KMS-11 (cell line): Measurements from ENCODE around the gene ALDH2.

ENCODE experiments used
- H2AFZ ChIP-seq: fragments of 200-600 bp; sonication (generic); 2 replicates; pipeline ENCODE4 v1.6.1; 2016; ENCODE audit warnings: antibody characterized with exemption, mixed run types, low read depth
- H3K27ac ChIP-seq: fragments of 200-600 bp; sonication (generic); 2 replicates; pipeline ENCODE4 v1.6.1; 2016; ENCODE audit warnings: mild to moderate bottlenecking, mixed run types
- H3K27me3 ChIP-seq: fragments of 200-600 bp; sonication (generic); 2 replicates; pipeline ENCODE4 v1.6.1; 2017; ENCODE audit warnings: mild to moderate bottlenecking, low read depth, mixed run types, moderate library complexity; ENCODE audit not compliant: insufficient read depth
- H3K36me3 ChIP-seq: fragments of 200-600 bp; sonication (generic); 2 replicates; pipeline ENCODE4 v1.6.1; 2017; ENCODE audit warnings: mild to moderate bottlenecking, mixed run types; ENCODE audit not compliant: insufficient read depth
- H3K4me1 ChIP-seq: fragments of 200-600 bp; sonication (generic); 2 replicates; pipeline ENCODE4 v1.6.1; 2016; ENCODE audit warnings: mild to moderate bottlenecking, low read depth, mixed run types; ENCODE audit not compliant: poor library complexity, severe bottlenecking
- H3K4me2 ChIP-seq: fragments of 200-600 bp; sonication (generic); 2 replicates; pipeline ENCODE4 v1.7.0; 2016; ENCODE audit warnings: mild to moderate bottlenecking, mixed run types
- H3K4me3 ChIP-seq: fragments of 200-600 bp; sonication (generic); IDR thresholded peaks from 2 replicates; pipeline ENCODE4 v1.6.1; 2017; ENCODE audit warnings: low read depth, low read length, mixed read lengths; ENCODE audit not compliant: insufficient read depth
- H3K79me2 ChIP-seq: fragments of 200-600 bp; sonication (generic); 2 replicates; pipeline ENCODE4 v1.6.1; 2016; ENCODE audit warnings: low read depth, mixed run types; ENCODE audit not compliant: insufficient read depth
- H3K9ac ChIP-seq: fragments of 200-600 bp; sonication (generic); 2 replicates; pipeline ENCODE4 v1.6.1; 2016; ENCODE audit warnings: mild to moderate bottlenecking, mixed run types
- H4K20me1 ChIP-seq: fragments of 200-600 bp; sonication (generic); 2 replicates; pipeline ENCODE4 v1.6.1; 2016; ENCODE audit warnings: mild to moderate bottlenecking, mixed run types; ENCODE audit not compliant: insufficient read depth
- CTCF ChIP-seq: fragments of 200-600 bp; sonication (generic); conservative IDR thresholded peaks from 2 replicates; pipeline ENCODE4 v1.6.1; 2017; ENCODE audit warnings: low read depth, mild to moderate bottlenecking, antibody characterized with exemption, low read length, moderate library complexity, mixed read lengths

ALDH2 gene

GRCh38 chr12:111840807-111841206 lies 74.1 kb downstream of the ALDH2 start:
- no peak overlapping the region; the same call in 1 of the 2 replicates for H3K27ac ChIP-seq
- no peak for TF ChIP-seq CTCF
- peak overlapping the region; percentile 95 for H3K9ac ChIP-seq

DNA sequence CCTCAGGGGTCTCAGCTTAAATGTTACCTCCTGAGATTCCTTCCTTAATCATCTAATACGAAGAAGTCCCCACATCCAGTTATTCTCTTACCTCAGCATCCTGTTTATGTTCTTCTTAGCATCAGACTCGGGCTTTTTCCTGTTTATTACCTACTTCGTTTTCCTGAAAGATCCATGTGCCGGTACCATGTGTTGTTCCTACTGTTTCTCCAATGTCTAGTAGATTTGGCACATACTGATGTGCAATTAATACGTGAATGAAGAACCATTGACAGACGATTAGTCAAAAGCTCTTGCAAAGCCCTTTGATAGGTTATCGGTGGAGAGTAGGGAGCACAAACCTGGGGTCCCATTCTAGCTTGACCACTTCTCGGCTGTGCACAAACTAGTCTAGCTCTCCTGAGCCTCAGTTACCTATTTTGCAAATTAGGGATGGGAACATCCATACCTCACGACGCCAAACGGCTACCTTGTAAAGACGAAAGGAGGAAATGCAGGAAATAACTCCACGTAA lies 74.6 kb downstream of the ALDH2 start:
- H3K4me3 ChIP-seq: no peak overlapping the region
- no peaks in the 10 kb centered on the region for H3K27me3 ChIP-seq
- no peaks in the 10 kb centered on the region for H4K20me1 ChIP-seq
- no peaks in the 10 kb centered on the region for H3K36me3 ChIP-seq
- peak overlapping the region; percentile 98 for H3K4me2 ChIP-seq
- TF ChIP-seq CTCF: no peak
- H3K9ac ChIP-seq: peak overlapping the region; percentile 95
- peaks cover 21% of the 10 kb centered on the region for H3K4me1 ChIP-seq
- H3K79me2 ChIP-seq: peaks cover 47% of the 10 kb centered on the region
- peak overlapping the region; percentile 66 for H2AFZ ChIP-seq
- peak overlapping the region; percentile 81 for H3K27ac ChIP-seq

More at GRCh38 chr12:111840807-111841206, 74.1 kb downstream of the ALDH2 start:
- Histone ChIP-seq H2AFZ (no peak overlapping the region), H3K79me2 (peaks cover 47% of the 10 kb centered on the region), H3K4me3 (no peak overlapping the region), H4K20me1 (no peaks in the 10 kb centered on the region), H3K36me3 (no peaks in the 10 kb centered on the region), H3K4me1 (peaks cover 21% of the 10 kb centered on the region), H3K4me2 (peak overlapping the region; percentile 98), H3K27me3 (no peaks in the 10 kb centered on the region)

- peak within 1 kb of the TSS; percentile 98 for H3K4me2 ChIP-seq
- H3K27ac ChIP-seq: peak within 1 kb of the TSS; percentile 81
- H3K27me3 ChIP-seq: no peaks in the 10 kb centered on the region
- H2AFZ ChIP-seq: peak within 1 kb of the TSS; percentile 66
- TF ChIP-seq CTCF: no peak
- peaks cover 51% of the 10 kb centered on the region for H3K79me2 ChIP-seq
- H4K20me1 ChIP-seq: no peaks in the 10 kb centered on the region
- no peaks in the 10 kb centered on the region for H3K36me3 ChIP-seq
- H3K4me1 ChIP-seq: peaks cover 21% of the 10 kb centered on the region
- no peak within 1 kb of the TSS for H3K4me3 ChIP-seq
- peak within 1 kb of the TSS; percentile 95 for H3K9ac ChIP-seq
These were observed 75.2 kb downstream of the ALDH2 start, which contains the start of gene MAPKAPK5 for GRCh38 chr12:111841750-111842555. MAPKAPK5 (plus strand) TSS chr12:111842228; CDS start chr12:111842734, 506 bp downstream.

DNA sequence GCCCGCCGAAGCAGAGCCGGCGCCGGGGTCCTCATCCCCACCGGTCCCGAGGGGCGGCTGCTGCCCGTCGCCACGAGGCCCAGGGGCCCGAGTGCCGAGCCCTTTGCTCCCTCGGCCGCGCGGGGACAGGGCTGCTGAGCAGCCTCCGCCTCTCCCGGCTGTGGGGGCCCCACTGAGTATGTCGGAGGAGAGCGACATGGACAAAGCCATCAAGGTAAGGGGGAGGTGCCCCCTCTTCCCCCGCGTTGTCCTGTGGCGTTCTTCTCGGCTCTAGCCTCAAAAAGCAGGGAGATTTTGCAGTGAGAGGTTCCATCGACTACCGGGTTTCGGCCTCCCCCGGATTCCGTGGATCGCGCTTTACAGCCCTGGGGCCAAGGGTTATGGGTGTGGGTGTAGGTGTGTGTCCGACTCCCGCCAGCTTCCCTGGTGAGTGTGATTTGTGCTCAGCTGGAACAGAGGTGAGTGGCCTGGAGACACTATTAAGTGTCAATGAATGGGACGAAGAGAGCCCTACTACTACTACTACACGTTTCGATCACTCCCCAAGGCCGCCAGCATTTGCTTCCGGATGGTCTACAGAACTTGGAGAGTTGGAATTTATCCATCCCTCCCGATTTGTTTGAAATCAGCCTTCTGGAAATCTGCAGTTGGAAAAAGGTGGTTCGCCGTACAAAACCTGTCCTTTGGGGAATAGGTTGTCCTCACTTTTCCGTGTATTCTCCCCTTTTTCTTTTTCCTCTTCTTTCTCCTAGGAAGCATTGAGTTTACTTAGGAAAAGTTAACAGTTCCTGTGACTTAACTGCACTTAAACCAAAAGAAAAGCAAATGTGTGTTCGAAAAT lies 76.0 kb downstream of the ALDH2 start:
- no peaks in the 10 kb centered on the region for H3K36me3 ChIP-seq
- H4K20me1 ChIP-seq: no peaks in the 10 kb centered on the region
- no peak overlapping the region for H3K4me3 ChIP-seq
- peak overlapping the region; percentile 81 for H3K27ac ChIP-seq
- H3K27me3 ChIP-seq: no peaks in the 10 kb centered on the region
- H3K4me2 ChIP-seq: peak overlapping the region; percentile 74
- H3K79me2 ChIP-seq: peaks cover 56% of the 10 kb centered on the region
- no peak for TF ChIP-seq CTCF
- H3K4me1 ChIP-seq: peaks cover 21% of the 10 kb centered on the region
- H3K9ac ChIP-seq: peak overlapping the region; percentile 95
- H2AFZ ChIP-seq: peak overlapping the region; percentile 66
